GM21360 (cell line): ENCODE measurements around the gene ANO2.
"Not testable (repeated sequence)": the region's sequence is repeated elsewhere in the genome, so short reads cannot be mapped to it uniquely, and the experiment has no call there.

ENCODE experiments used
- ATAC-seq: cut with Tn5 transposase; IDR thresholded peaks from one replicate; pipeline ENCODE4 v1.9.1; 2021; ENCODE audit warnings: mild to moderate bottlenecking, moderate library complexity; ENCODE audit not compliant: unreplicated experiment

Gene ANO2

GRCh38 chr12:5688226-5688625 lies 256.8 kb downstream of the ANO2 start:
- ATAC-seq: no peak

DNA sequence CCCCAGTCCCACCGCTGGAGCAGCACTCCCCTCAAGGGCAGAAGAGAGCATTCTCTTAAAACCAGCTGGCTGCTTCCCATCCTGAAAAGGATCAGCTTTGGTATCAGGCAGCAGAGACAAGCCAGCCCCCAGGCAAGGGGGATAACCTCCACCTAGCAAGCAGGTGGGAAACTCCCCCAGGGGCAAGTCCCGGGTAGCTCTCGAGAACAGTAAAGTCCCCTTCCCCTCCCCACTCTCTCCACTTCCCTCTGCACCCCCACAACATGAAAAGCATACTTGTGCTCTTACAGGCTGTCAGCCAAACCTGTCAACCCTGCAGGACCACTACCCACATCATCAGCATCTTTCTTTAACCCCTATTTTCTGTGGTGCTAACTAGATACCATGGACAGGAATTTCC lies 259.1 kb downstream of the ANO2 start:
- no peak for ATAC-seq

GRCh38 chr12:5684989-5685388 lies 260.1 kb downstream of the ANO2 start:
- no peak for ATAC-seq

GRCh38 chr12:5682581-5682980 lies 262.5 kb downstream of the ANO2 start:
- ATAC-seq: no peak

DNA sequence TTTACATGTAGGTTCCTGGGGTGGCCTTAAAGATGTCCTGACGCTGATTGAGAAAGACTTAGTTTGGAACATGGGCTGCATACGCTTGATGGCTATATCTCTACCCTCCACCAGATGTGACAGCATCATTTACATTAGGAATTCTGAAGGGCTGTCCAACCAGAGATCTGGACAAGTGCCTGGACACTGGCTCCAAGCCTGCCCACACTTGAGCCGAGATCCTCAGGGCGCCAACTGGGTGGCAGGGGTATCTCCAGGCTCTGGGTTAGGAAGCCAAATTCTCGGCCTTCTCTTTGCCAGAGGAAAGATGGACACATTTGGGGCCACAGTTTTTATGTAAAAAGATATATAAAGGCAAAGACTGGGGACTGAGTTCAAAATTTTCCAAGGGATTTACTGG lies 266.9 kb downstream of the ANO2 start:
- no peak for ATAC-seq

GRCh38 chr12:5669624-5670023 lies 275.4 kb downstream of the ANO2 start:
- ATAC-seq: not testable (repeated sequence)

DNA sequence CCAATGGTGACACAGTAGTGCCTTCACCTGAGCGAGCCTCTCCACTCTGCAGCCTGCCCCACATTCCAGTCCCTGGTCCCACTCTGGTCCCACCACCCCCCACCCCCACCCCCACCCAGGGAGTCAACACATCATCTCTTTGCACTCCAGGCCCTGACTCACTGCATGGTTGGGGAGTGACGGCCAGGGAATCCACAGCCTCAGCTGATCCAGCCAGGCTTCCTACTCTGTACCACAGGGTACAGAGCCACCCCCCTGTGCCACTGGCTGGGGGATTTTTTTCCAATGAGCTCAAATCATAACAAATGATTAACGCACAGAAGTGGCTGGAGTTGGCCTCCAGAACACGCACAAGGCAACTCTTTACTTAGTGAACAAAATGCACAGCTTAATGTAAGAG lies 279.4 kb downstream of the ANO2 start:
- no peak for ATAC-seq

GRCh38 chr12:5661811-5662210 lies 283.2 kb downstream of the ANO2 start:
- ATAC-seq: no peak

GRCh38 chr12:5660238-5660637 lies 284.8 kb downstream of the ANO2 start:
- ATAC-seq: no peak

- not testable (repeated sequence) for ATAC-seq
Measured at GRCh38 chr12:5658339-5658941, 286.6 kb downstream of the ANO2 start.

DNA sequence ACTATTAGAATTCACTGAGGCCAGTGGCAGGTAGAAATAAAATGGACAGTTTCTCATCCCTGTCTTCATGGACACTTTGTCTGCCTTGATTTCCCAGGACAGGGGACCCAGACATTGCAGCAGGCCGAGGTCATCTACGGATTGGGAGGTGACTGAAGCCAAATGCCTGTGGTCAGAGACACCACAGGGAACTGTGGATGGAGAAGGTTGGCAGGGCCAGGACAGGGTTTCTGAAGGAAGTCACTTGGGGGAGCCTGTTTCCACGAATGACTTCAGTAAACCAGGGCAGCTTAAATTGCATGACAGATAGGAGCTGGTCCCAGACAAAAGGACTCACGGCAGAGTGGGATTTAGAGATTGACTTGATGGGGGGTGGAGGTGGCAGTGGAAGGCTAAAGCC lies 288.2 kb downstream of the ANO2 start:
- ATAC-seq: no peak

GRCh38 chr12:5655120-5655519 lies 289.9 kb downstream of the ANO2 start:
- ATAC-seq: no peak

DNA sequence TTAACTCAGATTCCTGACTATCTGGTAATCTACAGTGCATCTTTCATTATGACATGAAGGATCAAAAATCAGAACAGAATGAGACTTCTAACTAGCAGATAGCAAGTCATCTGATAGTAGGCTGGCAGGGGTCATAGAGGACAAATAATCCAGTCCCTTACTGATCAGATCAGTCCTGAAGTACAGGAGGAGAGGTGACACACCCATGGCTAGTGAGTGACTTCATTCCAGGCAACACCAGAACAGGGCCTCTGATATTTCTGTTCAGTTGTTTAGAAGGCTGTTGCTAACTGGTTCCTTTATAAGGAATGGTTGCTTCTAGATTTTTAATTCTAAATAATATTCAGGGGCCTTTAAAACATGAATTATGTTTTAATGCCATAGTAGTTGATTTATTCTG lies 291.0 kb downstream of the ANO2 start:
- ATAC-seq: no peak

DNA sequence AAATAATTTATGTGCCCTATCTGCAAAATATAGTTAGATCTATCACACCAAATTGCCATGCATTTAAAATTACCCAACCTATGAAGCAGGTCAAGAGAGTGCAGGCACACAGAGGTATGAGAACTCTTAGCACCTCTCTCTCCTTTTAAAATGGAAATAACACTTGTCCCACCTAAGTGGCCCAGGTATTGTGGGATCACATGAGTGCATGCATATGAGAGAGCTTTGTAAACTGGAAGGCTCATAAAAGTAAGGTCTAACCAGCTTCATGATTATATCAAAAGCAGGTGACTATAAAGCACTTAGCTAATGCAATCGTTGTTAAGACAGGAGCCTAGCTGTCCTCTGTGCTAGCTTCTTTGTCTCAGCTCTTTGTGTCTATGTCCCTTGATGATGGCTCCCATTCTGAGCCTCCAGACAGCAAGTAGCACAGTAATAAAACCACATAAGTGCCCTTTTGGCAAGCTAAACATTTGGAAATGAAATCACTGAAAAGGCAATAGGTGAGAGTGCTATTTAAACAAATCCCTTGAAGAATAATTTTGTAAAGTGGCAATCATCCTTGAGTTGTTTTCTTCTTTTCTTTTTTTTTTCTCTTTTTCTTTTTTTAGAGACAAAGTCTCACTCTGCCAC lies 294.1 kb downstream of the ANO2 start:
- ATAC-seq: no peak

- no peak for ATAC-seq
Measured at GRCh38 chr12:5650281-5650680, 294.8 kb downstream of the ANO2 start.

GRCh38 chr12:5648692-5649359 lies 296.2 kb downstream of the ANO2 start:
- no peak for ATAC-seq

DNA sequence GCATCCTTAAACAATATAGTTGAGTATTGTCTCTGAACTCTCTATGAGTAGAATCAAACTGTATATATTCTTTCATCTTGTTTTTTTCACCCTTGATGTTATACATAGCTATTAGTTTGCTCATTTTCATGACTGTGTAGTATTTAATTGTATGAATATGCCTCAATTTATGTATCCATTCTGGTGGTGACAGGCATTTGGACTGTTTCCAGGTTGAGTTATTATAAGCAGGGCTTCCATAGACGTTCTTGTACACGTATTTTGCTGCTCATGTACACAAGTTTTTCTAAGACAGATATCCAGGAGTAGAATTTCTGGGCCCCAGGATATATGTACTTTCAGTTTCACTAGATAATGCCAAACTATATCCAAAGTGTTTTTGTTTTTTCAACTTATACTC lies 301.8 kb downstream of the ANO2 start:
- ATAC-seq: no peak

- no peak for ATAC-seq
Measured at GRCh38 chr12:5637698-5638097, 307.4 kb downstream of the ANO2 start.

- no peak for ATAC-seq
Measured at GRCh38 chr12:5636907-5637306, 308.2 kb downstream of the ANO2 start.

- no peak for ATAC-seq
Measured at GRCh38 chr12:5633106-5633505, 312.0 kb downstream of the ANO2 start.

DNA sequence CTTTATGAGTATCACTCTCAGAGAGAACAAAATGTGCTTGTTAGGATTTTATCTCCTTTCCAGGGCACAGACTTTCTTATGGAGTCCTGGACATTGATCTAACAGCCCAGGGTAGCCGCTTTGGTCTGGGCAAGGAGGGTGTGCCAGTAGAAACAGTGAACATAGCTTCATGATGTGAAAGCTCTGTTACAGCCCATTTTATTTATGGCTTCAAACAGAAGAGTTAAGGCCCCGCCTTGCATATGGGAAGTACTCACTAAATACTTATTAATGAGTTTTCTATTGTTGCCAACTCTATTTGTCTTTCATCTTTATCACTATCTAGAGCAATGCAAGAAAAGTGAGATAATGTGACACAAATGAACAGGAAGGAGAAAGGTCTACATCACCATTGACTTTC lies 312.6 kb downstream of the ANO2 start:
- no peak for ATAC-seq

DNA sequence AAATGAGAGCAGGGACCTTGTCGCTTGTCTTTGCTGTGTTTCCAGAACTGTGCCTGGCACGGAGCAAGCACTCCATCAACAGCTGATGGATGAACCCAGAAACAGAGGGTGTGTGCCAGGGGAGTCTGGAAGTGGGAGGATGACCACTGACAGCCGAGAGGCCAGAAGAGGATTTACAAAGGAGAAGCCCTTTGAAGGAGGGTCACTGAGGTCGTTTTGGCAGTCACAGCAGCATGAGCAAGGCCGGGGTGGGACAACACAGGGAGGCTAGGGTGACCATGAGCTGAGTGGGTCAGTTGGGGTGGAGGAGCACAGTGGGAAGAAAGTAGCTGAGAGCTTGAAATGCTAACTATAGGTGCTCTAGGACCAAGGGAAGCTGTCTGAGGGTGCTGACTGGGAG lies 313.6 kb downstream of the ANO2 start:
- no peak for ATAC-seq
